ENCODE data around the gene BAD. TPM values are rescaled to one million over a fixed set of nuclear protein-coding genes. Genes with fewer than 3 reads are reported as not detected.

The BAD gene
- total and polyA plus RNA-seq, 4 donors: 16.0 to 39.5 (median 30.2) TPM

DNA sequence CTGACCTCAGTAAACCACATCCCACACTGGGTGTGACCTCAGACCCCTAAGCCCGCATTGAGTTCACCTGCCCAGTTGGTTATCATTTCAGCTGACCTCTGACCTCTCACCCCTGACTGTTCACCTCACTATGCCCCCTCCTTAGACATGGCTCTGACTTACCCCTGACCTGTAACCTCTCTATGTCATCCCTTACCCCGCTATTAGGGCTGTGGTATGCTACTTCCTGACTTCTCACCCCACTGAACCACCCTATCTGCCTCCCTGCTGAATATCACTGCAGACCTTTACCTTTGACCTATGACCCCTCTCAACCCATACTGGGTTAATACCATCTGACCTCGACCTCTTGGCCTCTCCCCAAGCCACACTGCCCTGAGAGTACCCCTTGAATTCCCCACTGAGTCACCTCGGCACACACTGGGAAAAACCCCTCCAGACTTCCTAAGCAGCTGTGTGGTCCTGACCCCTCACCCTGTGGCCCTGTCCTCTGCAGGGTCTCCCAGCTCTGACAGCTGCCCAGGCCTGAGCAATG, 24.9 kb downstream of the BAD start:
- no peaks in the 10 kb centered on the region for H3K27me3 ChIP-seq (ENCODE audit: control insufficient read depth in 4 of 4, insufficient read depth in 4 of 4, low read length in 3 of 4)
- H3K36me3 ChIP-seq (ENCODE audit: control insufficient read depth in 4 of 4, insufficient read depth in 3 of 4, low read depth in 1 of 4, low read length in 3 of 4): peaks cover 0 to 14% (median 4%) of the 10 kb centered on the region in 4 donors
- no peak overlapping the region for H3K27ac ChIP-seq (ENCODE audit: low read depth in 1 of 2, low read length in 2 of 2)
- DNase-seq (ENCODE audit: low spot score): no peak
- H3K9ac ChIP-seq (ENCODE audit: low read depth in 1 of 2, low read length in 2 of 2): no peak overlapping the region
- H3K4me1 ChIP-seq (ENCODE audit: control insufficient read depth in 4 of 4, insufficient read depth in 4 of 4, low read length in 3 of 4): no peaks in the 10 kb centered on the region
- 77% methylated on average over 4 of the region's 4 CpGs for WGBS
- TF ChIP-seq, protein P1, sequence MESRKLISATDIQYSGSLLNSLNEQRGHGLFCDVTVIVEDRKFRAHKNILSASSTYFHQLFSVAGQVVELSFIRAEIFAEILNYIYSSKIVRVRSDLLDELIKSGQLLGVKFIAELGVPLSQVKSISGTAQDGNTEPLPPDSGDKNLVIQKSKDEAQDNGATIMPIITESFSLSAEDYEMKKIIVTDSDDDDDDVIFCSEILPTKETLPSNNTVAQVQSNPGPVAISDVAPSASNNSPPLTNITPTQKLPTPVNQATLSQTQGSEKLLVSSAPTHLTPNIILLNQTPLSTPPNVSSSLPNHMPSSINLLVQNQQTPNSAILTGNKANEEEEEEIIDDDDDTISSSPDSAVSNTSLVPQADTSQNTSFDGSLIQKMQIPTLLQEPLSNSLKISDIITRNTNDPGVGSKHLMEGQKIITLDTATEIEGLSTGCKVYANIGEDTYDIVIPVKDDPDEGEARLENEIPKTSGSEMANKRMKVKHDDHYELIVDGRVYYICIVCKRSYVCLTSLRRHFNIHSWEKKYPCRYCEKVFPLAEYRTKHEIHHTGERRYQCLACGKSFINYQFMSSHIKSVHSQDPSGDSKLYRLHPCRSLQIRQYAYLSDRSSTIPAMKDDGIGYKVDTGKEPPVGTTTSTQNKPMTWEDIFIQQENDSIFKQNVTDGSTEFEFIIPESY (IDR thresholded peaks at IDR 0.05): no peak
- TF ChIP-seq, protein P2, sequence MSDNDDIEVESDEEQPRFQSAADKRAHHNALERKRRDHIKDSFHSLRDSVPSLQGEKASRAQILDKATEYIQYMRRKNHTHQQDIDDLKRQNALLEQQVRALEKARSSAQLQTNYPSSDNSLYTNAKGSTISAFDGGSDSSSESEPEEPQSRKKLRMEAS (IDR thresholded peaks at IDR 0.05): no peak
- TF ChIP-seq NR2F2 (IDR thresholded peaks at IDR 0.05): peak; percentile 86
- no peaks in the 10 kb centered on the region for H3K9me3 ChIP-seq (ENCODE audit: control insufficient read depth in 4 of 4, low read length in 3 of 4)
- no peak overlapping the region for H3K4me3 ChIP-seq (ENCODE audit: low read depth in 1 of 3, low read length in 3 of 3)

DNA sequence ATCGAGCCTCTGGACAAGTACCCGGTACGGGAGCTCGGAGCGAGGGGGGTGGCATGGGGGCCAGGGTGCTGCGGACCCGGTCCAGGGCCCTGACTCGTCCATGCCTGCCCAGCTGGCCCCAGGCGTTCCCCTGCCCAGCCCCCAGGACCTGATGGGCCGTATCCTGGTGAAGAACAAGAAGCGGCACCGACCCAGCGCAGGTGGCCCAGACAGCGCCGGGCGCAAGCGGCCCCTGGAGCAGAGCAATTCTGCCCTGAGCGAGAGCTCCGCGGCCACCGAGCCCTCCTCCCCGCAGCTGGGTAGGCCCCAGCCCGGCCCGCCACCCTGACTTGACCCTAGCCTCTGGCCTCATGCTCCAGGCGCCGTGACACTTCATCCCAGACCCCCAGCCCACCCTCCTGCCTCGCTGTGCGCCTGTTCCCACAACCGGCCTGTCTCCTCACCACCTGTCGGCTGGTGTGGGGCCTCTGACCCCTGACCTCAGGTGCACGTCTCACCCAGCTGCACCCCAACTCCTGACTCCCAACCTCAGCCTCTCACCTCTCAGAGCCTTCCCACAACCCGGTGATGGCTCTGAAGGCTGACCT, 25.4 kb downstream of the BAD start:
- H3K4me1 ChIP-seq (ENCODE audit: control insufficient read depth in 4 of 4, insufficient read depth in 4 of 4, low read length in 3 of 4): no peaks in the 10 kb centered on the region
- no peak for DNase-seq (ENCODE audit: low spot score)
- no peak overlapping the region for H3K4me3 ChIP-seq (ENCODE audit: low read depth in 1 of 3, low read length in 3 of 3)
- whole genome bisulfite sequencing: 93% methylated on average over 32 of the region's 32 CpGs
- H3K36me3 ChIP-seq (ENCODE audit: control insufficient read depth in 4 of 4, insufficient read depth in 3 of 4, low read depth in 1 of 4, low read length in 3 of 4): peaks cover 0 to 14% (median 4%) of the 10 kb centered on the region in 4 donors
- no peaks in the 10 kb centered on the region for H3K9me3 ChIP-seq (ENCODE audit: control insufficient read depth in 4 of 4, low read length in 3 of 4)
- TF ChIP-seq GABPA (IDR thresholded peaks at IDR 0.05 in 1 of 2, conservative IDR thresholded peaks at IDR 0.05 in 1 of 2) (no peak), HNF4G (IDR thresholded peaks at IDR 0.05) (no peak), HNF4A (conservative IDR thresholded peaks at IDR 0.05) (no peak), TAF1 (conservative IDR thresholded peaks at IDR 0.05) (no peak), SP1 (IDR thresholded peaks at IDR 0.05) (no peak)
- TF ChIP-seq, protein P2 (IDR thresholded peaks at IDR 0.05): no peak
- TF ChIP-seq, protein P1 (IDR thresholded peaks at IDR 0.05): no peak
- TF ChIP-seq, protein P3, sequence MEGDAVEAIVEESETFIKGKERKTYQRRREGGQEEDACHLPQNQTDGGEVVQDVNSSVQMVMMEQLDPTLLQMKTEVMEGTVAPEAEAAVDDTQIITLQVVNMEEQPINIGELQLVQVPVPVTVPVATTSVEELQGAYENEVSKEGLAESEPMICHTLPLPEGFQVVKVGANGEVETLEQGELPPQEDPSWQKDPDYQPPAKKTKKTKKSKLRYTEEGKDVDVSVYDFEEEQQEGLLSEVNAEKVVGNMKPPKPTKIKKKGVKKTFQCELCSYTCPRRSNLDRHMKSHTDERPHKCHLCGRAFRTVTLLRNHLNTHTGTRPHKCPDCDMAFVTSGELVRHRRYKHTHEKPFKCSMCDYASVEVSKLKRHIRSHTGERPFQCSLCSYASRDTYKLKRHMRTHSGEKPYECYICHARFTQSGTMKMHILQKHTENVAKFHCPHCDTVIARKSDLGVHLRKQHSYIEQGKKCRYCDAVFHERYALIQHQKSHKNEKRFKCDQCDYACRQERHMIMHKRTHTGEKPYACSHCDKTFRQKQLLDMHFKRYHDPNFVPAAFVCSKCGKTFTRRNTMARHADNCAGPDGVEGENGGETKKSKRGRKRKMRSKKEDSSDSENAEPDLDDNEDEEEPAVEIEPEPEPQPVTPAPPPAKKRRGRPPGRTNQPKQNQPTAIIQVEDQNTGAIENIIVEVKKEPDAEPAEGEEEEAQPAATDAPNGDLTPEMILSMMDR (IDR thresholded peaks at IDR 0.05; ENCODE audit: low read depth, low read length, missing input control): no peak
- TF ChIP-seq, protein P4, sequence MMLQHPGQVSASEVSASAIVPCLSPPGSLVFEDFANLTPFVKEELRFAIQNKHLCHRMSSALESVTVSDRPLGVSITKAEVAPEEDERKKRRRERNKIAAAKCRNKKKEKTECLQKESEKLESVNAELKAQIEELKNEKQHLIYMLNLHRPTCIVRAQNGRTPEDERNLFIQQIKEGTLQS (IDR thresholded peaks at IDR 0.05): no peak
- TF ChIP-seq, protein P5, sequence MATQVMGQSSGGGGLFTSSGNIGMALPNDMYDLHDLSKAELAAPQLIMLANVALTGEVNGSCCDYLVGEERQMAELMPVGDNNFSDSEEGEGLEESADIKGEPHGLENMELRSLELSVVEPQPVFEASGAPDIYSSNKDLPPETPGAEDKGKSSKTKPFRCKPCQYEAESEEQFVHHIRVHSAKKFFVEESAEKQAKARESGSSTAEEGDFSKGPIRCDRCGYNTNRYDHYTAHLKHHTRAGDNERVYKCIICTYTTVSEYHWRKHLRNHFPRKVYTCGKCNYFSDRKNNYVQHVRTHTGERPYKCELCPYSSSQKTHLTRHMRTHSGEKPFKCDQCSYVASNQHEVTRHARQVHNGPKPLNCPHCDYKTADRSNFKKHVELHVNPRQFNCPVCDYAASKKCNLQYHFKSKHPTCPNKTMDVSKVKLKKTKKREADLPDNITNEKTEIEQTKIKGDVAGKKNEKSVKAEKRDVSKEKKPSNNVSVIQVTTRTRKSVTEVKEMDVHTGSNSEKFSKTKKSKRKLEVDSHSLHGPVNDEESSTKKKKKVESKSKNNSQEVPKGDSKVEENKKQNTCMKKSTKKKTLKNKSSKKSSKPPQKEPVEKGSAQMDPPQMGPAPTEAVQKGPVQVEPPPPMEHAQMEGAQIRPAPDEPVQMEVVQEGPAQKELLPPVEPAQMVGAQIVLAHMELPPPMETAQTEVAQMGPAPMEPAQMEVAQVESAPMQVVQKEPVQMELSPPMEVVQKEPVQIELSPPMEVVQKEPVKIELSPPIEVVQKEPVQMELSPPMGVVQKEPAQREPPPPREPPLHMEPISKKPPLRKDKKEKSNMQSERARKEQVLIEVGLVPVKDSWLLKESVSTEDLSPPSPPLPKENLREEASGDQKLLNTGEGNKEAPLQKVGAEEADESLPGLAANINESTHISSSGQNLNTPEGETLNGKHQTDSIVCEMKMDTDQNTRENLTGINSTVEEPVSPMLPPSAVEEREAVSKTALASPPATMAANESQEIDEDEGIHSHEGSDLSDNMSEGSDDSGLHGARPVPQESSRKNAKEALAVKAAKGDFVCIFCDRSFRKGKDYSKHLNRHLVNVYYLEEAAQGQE (IDR thresholded peaks at IDR 0.05): no peak
- H3K27ac ChIP-seq (ENCODE audit: low read depth in 1 of 2, low read length in 2 of 2): no peak overlapping the region
- no peak overlapping the region for H3K9ac ChIP-seq (ENCODE audit: low read depth in 1 of 2, low read length in 2 of 2)
- no peaks in the 10 kb centered on the region for H3K27me3 ChIP-seq (ENCODE audit: control insufficient read depth in 4 of 4, insufficient read depth in 4 of 4, low read length in 3 of 4)
